SU-DHL-6 (cell line): ENCODE measurements around the gene VIM.

Source experiments
- EZH2phosphoT487 ChIP-seq: fragments of 200-600 bp; sonication (generic), shearing (Covaris generic); conservative IDR thresholded peaks from 2 replicates; pipeline ENCODE4 v1.6.1; 2018; ENCODE audit warnings: mild to moderate bottlenecking, antibody characterized with exemption, low read length, moderate library complexity, mixed read lengths
- TF ChIP-seq, protein P1 (sequence below): fragments of 200-600 bp; sonication (generic); IDR thresholded peaks from one replicate; pipeline ENCODE4 v1.5.1; 2017; ENCODE audit warnings: antibody characterized with exemption, mild to moderate bottlenecking, low read length, moderate library complexity; ENCODE audit not compliant: insufficient read depth, poor library complexity, severe bottlenecking

DNA sequence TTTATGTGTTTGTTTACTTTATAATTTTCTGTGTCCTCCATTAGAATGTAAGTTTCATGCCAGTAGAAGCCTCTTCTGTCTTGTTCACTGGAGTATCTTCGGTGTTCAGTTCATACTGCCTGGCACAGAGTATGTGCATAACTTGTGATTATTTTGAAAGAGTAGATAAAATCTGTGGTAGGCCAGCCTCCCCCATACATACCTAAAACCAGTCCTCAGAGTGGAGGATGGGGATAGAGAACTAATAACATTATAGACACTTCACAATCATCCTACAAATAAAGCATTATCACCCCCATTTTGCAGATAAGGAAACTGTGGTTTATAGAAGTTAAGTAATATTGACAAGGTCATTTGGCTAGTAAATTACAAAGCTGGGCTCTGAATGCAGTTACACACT lies 28.0 kb downstream of the VIM start:
- TF ChIP-seq, protein P1, sequence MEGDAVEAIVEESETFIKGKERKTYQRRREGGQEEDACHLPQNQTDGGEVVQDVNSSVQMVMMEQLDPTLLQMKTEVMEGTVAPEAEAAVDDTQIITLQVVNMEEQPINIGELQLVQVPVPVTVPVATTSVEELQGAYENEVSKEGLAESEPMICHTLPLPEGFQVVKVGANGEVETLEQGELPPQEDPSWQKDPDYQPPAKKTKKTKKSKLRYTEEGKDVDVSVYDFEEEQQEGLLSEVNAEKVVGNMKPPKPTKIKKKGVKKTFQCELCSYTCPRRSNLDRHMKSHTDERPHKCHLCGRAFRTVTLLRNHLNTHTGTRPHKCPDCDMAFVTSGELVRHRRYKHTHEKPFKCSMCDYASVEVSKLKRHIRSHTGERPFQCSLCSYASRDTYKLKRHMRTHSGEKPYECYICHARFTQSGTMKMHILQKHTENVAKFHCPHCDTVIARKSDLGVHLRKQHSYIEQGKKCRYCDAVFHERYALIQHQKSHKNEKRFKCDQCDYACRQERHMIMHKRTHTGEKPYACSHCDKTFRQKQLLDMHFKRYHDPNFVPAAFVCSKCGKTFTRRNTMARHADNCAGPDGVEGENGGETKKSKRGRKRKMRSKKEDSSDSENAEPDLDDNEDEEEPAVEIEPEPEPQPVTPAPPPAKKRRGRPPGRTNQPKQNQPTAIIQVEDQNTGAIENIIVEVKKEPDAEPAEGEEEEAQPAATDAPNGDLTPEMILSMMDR = no peak
- TF ChIP-seq EZH2phosphoT487 = no peak
